Breast epithelium (tissue), 4 donors: ENCODE data around the gene RMND1. TPM values are rescaled to one million over a fixed set of nuclear protein-coding genes. Genes with fewer than 3 reads are reported as not detected.

Experiments used
- DNase-seq, 2 donors: peaks; one replicate each; pipeline ENCODE4 v3.0.0-alpha.2; 2019; ENCODE audit warnings: low spot score in 2 of 2
- H3K27ac ChIP-seq, 2 donors: fragments of 200-600 bp; sonication (generic) in 1 of 2; one replicate each; pipeline ENCODE4 v1.5.1; 2016 to 2019; ENCODE audit warnings: mild to moderate bottlenecking in 1 of 2
- H3K27me3 ChIP-seq, 2 donors: fragments of 200-600 bp; sonication (generic) in 1 of 2; one replicate each; pipeline versions ENCODE4 v1.5.1 to v1.6.0; 2017 to 2019; ENCODE audit warnings: control low read depth in 1 of 2, mild to moderate bottlenecking in 1 of 2
- H3K36me3 ChIP-seq: fragments of 200-600 bp; one replicate; pipeline ENCODE4 v1.5.1; 2019
- H3K4me1 ChIP-seq, 2 donors: fragments of 200-600 bp; sonication (generic); one replicate each; pipeline ENCODE4 v1.5.1; 2016 to 2019; ENCODE audit warnings: control low read depth in 1 of 2
- H3K4me3 ChIP-seq, 3 donors: fragments of 200-600 bp; sonication (generic); 1 replicate in 2 of 3; 2 replicates in 1 of 3; pipeline ENCODE4 v1.5.1; 2016 to 2019; ENCODE audit warnings: mild to moderate bottlenecking in 3 of 3, moderate library complexity in 2 of 3
- H3K9me3 ChIP-seq, 2 donors: fragments of 200-600 bp; sonication (generic) in 1 of 2; one replicate each; pipeline ENCODE4 v1.5.1; 2016 to 2019; ENCODE audit warnings: control low read depth in 1 of 2
- CTCF ChIP-seq, 3 donors: fragments of 450-650 bp; IDR thresholded peaks; one replicate each; pipeline ENCODE4 v1.5.1; 2016 to 2017; ENCODE audit warnings: antibody characterized with exemption in 3 of 3, mild to moderate bottlenecking in 3 of 3, moderate library complexity in 3 of 3
- POLR2A ChIP-seq: fragments of 450-650 bp; IDR thresholded peaks from one replicate; pipeline ENCODE4 v1.6.1; 2016; ENCODE audit warnings: antibody characterized with exemption, mild to moderate bottlenecking, moderate library complexity
- POLR2AphosphoS5 ChIP-seq, 3 donors: sonication (generic); formaldehyde crosslinking; IDR thresholded peaks; one replicate each; pipeline ENCODE4 v1.6.1; 2017; ENCODE audit warnings: antibody characterized with exemption in 3 of 3
- intact Hi-C: fragments of 100-400 bp; cut with DNase I; formaldehyde crosslinking; loops from one replicate; pipeline ENCODE4 v1.15.1; 2023; ENCODE audit warnings: low total_unique reads
- total RNA-seq, 3 donors: library from RNA; depleted of rRNA; stranded (reverse); fragments of >200 nt; gene quantifications; one replicate each; pipeline ENCODE4 v1.1.0, GENCODE V29; 2016

RMND1 gene
- total RNA-seq, 3 donors from 2014 or later: 25.3 to 34.1 (median 32.1) TPM

GRCh38 chr6:151488226-151488625 is 36.3 kb upstream of the RMND1 start:
- Histone ChIP-seq H3K4me3 (no peak overlapping the region), H3K4me1 (no peaks in the 10 kb centered on the region), H3K9me3 (no peaks in the 10 kb centered on the region), H3K27ac (no peak overlapping the region), H3K27me3 (no peaks in the 10 kb centered on the region), H3K36me3 (no peaks in the 10 kb centered on the region)
- no peak for TF ChIP-seq POLR2A
- no peak for TF ChIP-seq CTCF (IDR thresholded peaks at IDR 0.05)
- no peak for TF ChIP-seq POLR2AphosphoS5 (IDR thresholded peaks at IDR 0.05)
- no peak for DNase-seq
- intact Hi-C loops: no loop called here

GRCh38 chr6:151483994-151484393 is 32.1 kb upstream of the RMND1 start:
- intact Hi-C loops: no loop called here
- Histone ChIP-seq H3K36me3 (no peaks in the 10 kb centered on the region), H3K4me1 (no peaks in the 10 kb centered on the region), H3K4me3 (no peak overlapping the region), H3K9me3 (no peaks in the 10 kb centered on the region), H3K27ac (no peak overlapping the region), H3K27me3 (no peaks in the 10 kb centered on the region)
- no peak for TF ChIP-seq POLR2A
- TF ChIP-seq CTCF (IDR thresholded peaks at IDR 0.05): no peak
- DNase-seq: no peak

- H3K4me1 ChIP-seq: no peaks in the 10 kb centered on the region
- H3K9me3 ChIP-seq: no peaks in the 10 kb centered on the region
- no peaks in the 10 kb centered on the region for H3K36me3 ChIP-seq
- TF ChIP-seq CTCF (IDR thresholded peaks at IDR 0.05) (no peak), POLR2AphosphoS5 (IDR thresholded peaks at IDR 0.05) (no peak), POLR2A (no peak)
- H3K27me3 ChIP-seq: no peaks in the 10 kb centered on the region
- intact Hi-C loops: no loop called here
- H3K27ac ChIP-seq: peak overlapping the region; percentile 31 to 45
- DNase-seq: no peak
- peak overlapping the region; percentile 0 to 49 (median 14) for H3K4me3 ChIP-seq
Measured at GRCh38 chr6:151482290-151482689, 30.4 kb upstream of the RMND1 start.

GRCh38 chr6:151481786-151482185 is 29.9 kb upstream of the RMND1 start:
- Histone ChIP-seq H3K4me3 (no peak overlapping the region), H3K27ac (no peak overlapping the region)

GRCh38 chr6:151478670-151479069 is 26.7 kb upstream of the RMND1 start:
- Histone ChIP-seq H3K27me3 (no peaks in the 10 kb centered on the region), H3K27ac (no peak overlapping the region), H3K36me3 (no peaks in the 10 kb centered on the region), H3K9me3 (no peaks in the 10 kb centered on the region), H3K4me1 (no peaks in the 10 kb centered on the region), H3K4me3 (no peak overlapping the region)
- intact Hi-C loops: loop anchor here (5.0 kb wide), 1 partner anchor 406 kb away; no protein-coding TSS in a partner anchor
- TF ChIP-seq POLR2A (no peak), POLR2AphosphoS5 (IDR thresholded peaks at IDR 0.05) (no peak), CTCF (IDR thresholded peaks at IDR 0.05) (no peak)
- DNase-seq: no peak

More at GRCh38 chr6:151481786-151482185, 29.9 kb upstream of the RMND1 start:
- no peaks in the 10 kb centered on the region for H3K9me3 ChIP-seq
- no peaks in the 10 kb centered on the region for H3K36me3 ChIP-seq
- no peaks in the 10 kb centered on the region for H3K4me1 ChIP-seq
- H3K27me3 ChIP-seq: no peaks in the 10 kb centered on the region
- TF ChIP-seq POLR2A: no peak
- TF ChIP-seq CTCF (IDR thresholded peaks at IDR 0.05): no peak
- no peak for TF ChIP-seq POLR2AphosphoS5 (IDR thresholded peaks at IDR 0.05)
- DNase-seq: no peak
- intact Hi-C loops: no loop called here
